GM18909 (cell line): Measurements from ENCODE around the gene C19orf44.

Experiments
- ATAC-seq: cut with Tn5 transposase; IDR thresholded peaks from one replicate; pipeline ENCODE4 v1.9.1; 2021; ENCODE audit warnings: mild to moderate bottlenecking; ENCODE audit not compliant: unreplicated experiment, poor library complexity

C19orf44 gene

GRCh38 chr19:16514383-16515019 is 18.3 kb downstream of the C19orf44 start:
- ATAC-seq: no peak

GRCh38 chr19:16516381-16516780 is 20.2 kb downstream of the C19orf44 start:
- no peak for ATAC-seq

GRCh38 chr19:16516923-16517610 is 20.9 kb downstream of the C19orf44 start:
- no peak for ATAC-seq

- no peak for ATAC-seq
Observed at GRCh38 chr19:16518061-16518460, 21.9 kb downstream of the C19orf44 start.

GRCh38 chr19:16518483-16519229 is 22.5 kb downstream of the C19orf44 start:
- no peak for ATAC-seq

GRCh38 chr19:16519230-16519687 is 23.1 kb downstream of the C19orf44 start:
- no peak for ATAC-seq

- no peak for ATAC-seq
Observed at GRCh38 chr19:16520074-16520973, 24.1 kb downstream of the C19orf44 start.

- no peak for ATAC-seq
Observed at GRCh38 chr19:16520986-16521624, 24.9 kb downstream of the C19orf44 start.

GRCh38 chr19:16521715-16522289 is 25.6 kb downstream of the C19orf44 start:
- ATAC-seq: no peak

- ATAC-seq: no peak
Observed at GRCh38 chr19:16522559-16523377, 26.6 kb downstream of the C19orf44 start.

GRCh38 chr19:16524991-16525734 is 29.0 kb downstream of the C19orf44 start:
- no peak for ATAC-seq

GRCh38 chr19:16525751-16526481 is 29.7 kb downstream of the C19orf44 start:
- no peak for ATAC-seq

- no peak for ATAC-seq
Observed at GRCh38 chr19:16527334-16527935, 31.2 kb downstream of the C19orf44 start.

GRCh38 chr19:16527971-16528521 is 31.9 kb downstream of the C19orf44 start:
- no peak for ATAC-seq

GRCh38 chr19:16529466-16530144 is 33.4 kb downstream of the C19orf44 start:
- no peak for ATAC-seq
